H7 (cell line): Measurements from ENCODE around the gene PCDHAC1. TPM values are rescaled to one million over a fixed set of nuclear protein-coding genes. Genes with fewer than 3 reads are reported as not detected.

Experiments
- total RNA-seq: library from RNA; depleted of rRNA; stranded (reverse); fragments of >200 nt; shearing (Covaris generic); gene quantifications from 2 replicates; pipeline ENCODE4 v1.2.3, GENCODE V29; 2014; rRNA removed

Gene PCDHAC1
- total RNA-seq, 1 experiment from 2014 or later, result 10.3 TPM

Other genes with a start within 250 kb of the PCDHAC1 start
- gene HARS1, start 234.9 kb upstream of the PCDHAC1 start, total RNA-seq, result 45.3 and 46.6 TPM in 2 replicates
- 31.8 and 33.5 TPM in 2 replicates for gene HARS2, start 234.8 kb upstream of the PCDHAC1 start, total RNA-seq
- gene ZMAT2, start 225.9 kb upstream of the PCDHAC1 start, total RNA-seq, result 42.3 and 42.7 TPM in 2 replicates
- not detected in 2 replicates for gene PCDHA1, start 140.2 kb upstream of the PCDHAC1 start, total RNA-seq
- gene PCDHA2, start 131.4 kb upstream of the PCDHAC1 start, total RNA-seq, result not detected in 2 replicates
- not detected in 2 replicates for gene PCDHA3, start 125.2 kb upstream of the PCDHAC1 start, total RNA-seq
- 6.0 and 7.6 TPM in 2 replicates for gene PCDHA4, start 119.2 kb upstream of the PCDHAC1 start, total RNA-seq
- 0.15 and 0.28 TPM in 2 replicates for gene PCDHA5, start 104.7 kb upstream of the PCDHAC1 start, total RNA-seq
- gene PCDHA6, start 98.3 kb upstream of the PCDHAC1 start, total RNA-seq, result 0.30 and 0.42 TPM in 2 replicates
- 0.28 and 0.37 TPM in 2 replicates for gene PCDHA7, start 92.0 kb upstream of the PCDHAC1 start, total RNA-seq
- gene PCDHA8, start 85.1 kb upstream of the PCDHAC1 start, total RNA-seq, result 0.11 and 0.14 TPM in 2 replicates
- gene PCDHA9, start 77.9 kb upstream of the PCDHAC1 start, total RNA-seq, result 0.03 TPM in 1 of 2 replicates, not detected in the other
- gene PCDHA10, start 70.4 kb upstream of the PCDHAC1 start, total RNA-seq, result 0.11 and 0.28 TPM in 2 replicates
- gene PCDHA11, start 57.3 kb upstream of the PCDHAC1 start, total RNA-seq, result 10.0 and 10.2 TPM in 2 replicates
- 1.9 and 2.3 TPM in 2 replicates for gene PCDHA12, start 51.0 kb upstream of the PCDHAC1 start, total RNA-seq
- gene PCDHA13, start 44.2 kb upstream of the PCDHAC1 start, total RNA-seq, result 1.6 and 2.5 TPM in 2 replicates
- 21.2 and 24.2 TPM in 2 replicates for gene PCDHAC2, start 40.2 kb downstream of the PCDHAC1 start, total RNA-seq
- gene PCDHB1, start 125.1 kb downstream of the PCDHAC1 start, total RNA-seq, result 0.10 and 0.30 TPM in 2 replicates
- 0.69 and 1.9 TPM in 2 replicates for gene PCDHB2, start 168.3 kb downstream of the PCDHAC1 start, total RNA-seq
- 0.21 and 0.26 TPM in 2 replicates for gene PCDHB3, start 174.2 kb downstream of the PCDHAC1 start, total RNA-seq
- gene PCDHB4, start 195.5 kb downstream of the PCDHAC1 start, total RNA-seq, result 0.35 and 0.41 TPM in 2 replicates
- gene PCDHB5, start 208.9 kb downstream of the PCDHAC1 start, total RNA-seq, result 0.07 TPM in 2 replicates
- gene PCDHB6, start 223.8 kb downstream of the PCDHAC1 start, total RNA-seq, result not detected in 2 replicates
- gene PCDHB7, start 246.3 kb downstream of the PCDHAC1 start, total RNA-seq, result 0.03 TPM in 1 of 2 replicates, not detected in the other